Thyroid gland (tissue), 4 donors: ENCODE results near the gene NPM1. TPM values are rescaled to one million over a fixed set of nuclear protein-coding genes. Genes with fewer than 3 reads are reported as not detected.
"Not testable (repeated sequence)": the region's sequence is repeated elsewhere in the genome, so short reads cannot be mapped to it uniquely, and the experiment has no call there.

Experiments used
- DNase-seq, 2 donors: peaks; one replicate each; pipeline ENCODE4 v3.0.0-alpha.2; 2019
- H3K27ac ChIP-seq, 3 donors: fragments of 200-600 bp; sonication (generic); 1 replicate in 2 of 3; 2 replicates in 1 of 3; pipeline ENCODE4 v1.5.1; 2016 to 2019; ENCODE audit warnings: mild to moderate bottlenecking in 1 of 3, moderate library complexity in 1 of 3
- H3K27me3 ChIP-seq: fragments of 200-600 bp; sonication (generic); one replicate; pipeline ENCODE4 v1.5.1; 2019
- H3K36me3 ChIP-seq, 2 donors: fragments of 200-600 bp; sonication (generic); one replicate each; pipeline ENCODE4 v1.5.1; 2016 to 2019
- H3K4me1 ChIP-seq, 2 donors: fragments of 200-600 bp; sonication (generic); one replicate each; pipeline ENCODE4 v1.5.1; 2017 to 2019
- H3K4me3 ChIP-seq, 3 donors: fragments of 200-600 bp; sonication (generic); replicated peaks in 1 of 3; 1 replicate in 2 of 3; 2 replicates in 1 of 3; pipeline ENCODE4 v1.5.1; 2016; ENCODE audit warnings: mild to moderate bottlenecking in 1 of 3
- H3K9me3 ChIP-seq: fragments of 200-600 bp; sonication (generic); one replicate; pipeline ENCODE4 v1.5.1; 2017
- CTCF ChIP-seq, 6 experiments: fragments of 200-600 bp in 3 of 6; fragments of 450-650 bp in 3 of 6; sonication (generic) in 3 of 6; IDR thresholded peaks; one replicate each; pipeline ENCODE4 v1.5.1; 2016 to 2019; ENCODE audit warnings: antibody characterized with exemption in 6 of 6, mild to moderate bottlenecking in 2 of 6, inconsistent platforms in 1 of 6, moderate library complexity in 1 of 6
- POLR2A ChIP-seq, 2 donors: fragments of 450-650 bp; IDR thresholded peaks; one replicate each; pipeline ENCODE4 v1.6.1; 2017; ENCODE audit warnings: antibody characterized with exemption in 2 of 2, mild to moderate bottlenecking in 2 of 2, moderate library complexity in 1 of 2
- WGBS, 2 donors: methylation state at CpG; one replicate each; pipeline ENCODE4 v1.1.5; 2017; 5-methylcytosine and 5-hydroxymethylcytosine counted together
- intact Hi-C: fragments of 100-400 bp; cut with DNase I; formaldehyde crosslinking; loops from one replicate; pipeline ENCODE4 v1.15.1; 2023
- total RNA-seq, 4 donors: library from RNA; depleted of rRNA; stranded (reverse); fragments of >200 nt; gene quantifications; one replicate each; pipeline ENCODE4 v1.2.3, GENCODE V29; 2016

NPM1 gene
- total RNA-seq, 4 donors from 2014 or later: 455 to 777 (median 561) TPM

- Histone ChIP-seq H3K27me3 (no peaks in the 10 kb centered on the region), H3K36me3 (peaks cover 60 to 85% of the 10 kb centered on the region in 2 donors), H3K27ac (no peak overlapping the region), H3K4me3 (no peak overlapping the region), H3K4me1 (no peaks in the 10 kb centered on the region), H3K9me3 (no peaks in the 10 kb centered on the region)
- intact Hi-C loops: no loop called here
- TF ChIP-seq POLR2A (IDR thresholded peaks at IDR 0.05): no peak
- no peak for TF ChIP-seq CTCF (IDR thresholded peaks at IDR 0.05)
- no peak for DNase-seq
- WGBS, 2 donors: 90 to 95% methylated on average over 2 of the region's 2 CpGs
Observed at GRCh38 chr5:171397190-171397589, 9.5 kb downstream of the NPM1 start.

- TF ChIP-seq CTCF (IDR thresholded peaks at IDR 0.05) (no peak), POLR2A (IDR thresholded peaks at IDR 0.05) (no peak)
- WGBS, 2 donors: 96 to 97% methylated on average over 4 of the region's 4 CpGs
- H3K27ac ChIP-seq: no peak overlapping the region
- H3K36me3 ChIP-seq: peaks cover 59 to 81% of the 10 kb centered on the region in 2 donors
- no peaks in the 10 kb centered on the region for H3K9me3 ChIP-seq
- H3K27me3 ChIP-seq: no peaks in the 10 kb centered on the region
- no peaks in the 10 kb centered on the region for H3K4me1 ChIP-seq
- intact Hi-C loops: no loop called here
- DNase-seq: no peak
- no peak overlapping the region for H3K4me3 ChIP-seq
Observed at GRCh38 chr5:171397599-171397998, 9.9 kb downstream of the NPM1 start.

GRCh38 chr5:171398660-171399059 lies 11.0 kb downstream of the NPM1 start:
- DNase-seq, H3K4me3 ChIP-seq, H3K27ac ChIP-seq, H3K27me3 ChIP-seq, H3K4me1 ChIP-seq, intact Hi-C loops, H3K9me3 ChIP-seq: not testable (repeated sequence)
- WGBS, 2 donors: 92 to 96% methylated on average over 9 of the region's 9 CpGs
- peaks cover 56 to 70% of the 10 kb centered on the region in 2 donors for H3K36me3 ChIP-seq

GRCh38 chr5:171400169-171400568 lies 12.5 kb downstream of the NPM1 start:
- Histone ChIP-seq H3K4me1 (no peaks in the 10 kb centered on the region), H3K36me3 (peaks cover 46 to 65% of the 10 kb centered on the region in 2 donors), H3K27ac (no peak overlapping the region), H3K4me3 (no peak overlapping the region), H3K27me3 (no peaks in the 10 kb centered on the region), H3K9me3 (no peaks in the 10 kb centered on the region)
- intact Hi-C loops: no loop called here
- no peak for DNase-seq
- TF ChIP-seq POLR2A (IDR thresholded peaks at IDR 0.05): no peak
- no peak for TF ChIP-seq CTCF (IDR thresholded peaks at IDR 0.05)
- WGBS, 2 donors: 84 to 85% methylated on average over 7 of the region's 7 CpGs

- WGBS, 2 donors: 91 to 94% methylated on average over 13 of the region's 13 CpGs
- Histone ChIP-seq H3K36me3 (peaks cover 44 to 64% of the 10 kb centered on the region in 2 donors), H3K27me3 (no peaks in the 10 kb centered on the region), H3K4me1 (no peaks in the 10 kb centered on the region), H3K27ac (no peak overlapping the region), H3K9me3 (no peaks in the 10 kb centered on the region), H3K4me3 (no peak overlapping the region)
- intact Hi-C loops: no loop called here
- TF ChIP-seq POLR2A (IDR thresholded peaks at IDR 0.05): no peak
- TF ChIP-seq CTCF (IDR thresholded peaks at IDR 0.05): no peak
- no peak for DNase-seq
Observed at GRCh38 chr5:171401167-171401947, 13.7 kb downstream of the NPM1 start.

GRCh38 chr5:171402751-171403150 lies 15.1 kb downstream of the NPM1 start:
- peaks cover 50 to 60% of the 10 kb centered on the region in 2 donors for H3K36me3 ChIP-seq
- H3K27me3 ChIP-seq, H3K4me1 ChIP-seq, DNase-seq, intact Hi-C loops, H3K4me3 ChIP-seq, H3K9me3 ChIP-seq, H3K27ac ChIP-seq: not testable (repeated sequence)
